HG03442 (cell line): ENCODE measurements around the gene DCUN1D3.

ENCODE experiments used
- ATAC-seq: cut with Tn5 transposase; IDR thresholded peaks from one replicate; pipeline ENCODE4 v1.9.1; 2021; ENCODE audit warnings: mild to moderate bottlenecking, moderate library complexity; ENCODE audit not compliant: unreplicated experiment

Gene DCUN1D3

GRCh38 chr16:20920091-20920490, 19.9 kb upstream of the DCUN1D3 start:
- no peak for ATAC-seq

GRCh38 chr16:20918486-20919239, 18.5 kb upstream of the DCUN1D3 start:
- no peak for ATAC-seq

- ATAC-seq = no peak
Observed at GRCh38 chr16:20916942-20917341, 16.8 kb upstream of the DCUN1D3 start.

- ATAC-seq = no peak
Observed at GRCh38 chr16:20916289-20916688, 16.1 kb upstream of the DCUN1D3 start.

- no peak for ATAC-seq
Observed at GRCh38 chr16:20911361-20911760, 11.2 kb upstream of the DCUN1D3 start.

GRCh38 chr16:20910781-20911321, 10.7 kb upstream of the DCUN1D3 start:
- no peak for ATAC-seq

- ATAC-seq = no peak
Observed at GRCh38 chr16:20906341-20907255, 6.4 kb upstream of the DCUN1D3 start.

GRCh38 chr16:20905576-20905975, 5.4 kb upstream of the DCUN1D3 start:
- ATAC-seq = no peak

GRCh38 chr16:20904507-20905081, 4.4 kb upstream of the DCUN1D3 start:
- no peak for ATAC-seq

- no peak for ATAC-seq
Observed at GRCh38 chr16:20903899-20904506, 3.8 kb upstream of the DCUN1D3 start.

GRCh38 chr16:20903116-20903898, 3.1 kb upstream of the DCUN1D3 start:
- ATAC-seq = no peak

- no peak for ATAC-seq
Observed at GRCh38 chr16:20902426-20902825, 2.3 kb upstream of the DCUN1D3 start.

- no peak for ATAC-seq
Observed at GRCh38 chr16:20901436-20902112, 1.4 kb upstream of the DCUN1D3 start.

GRCh38 chr16:20901068-20901435, 894 bp upstream of the DCUN1D3 start:
- no peak for ATAC-seq

GRCh38 chr16:20899477-20900298, 470 bp downstream of the DCUN1D3 start:
- no peak for ATAC-seq

- ATAC-seq = no peak
Observed at GRCh38 chr16:20899071-20899470, 1.1 kb downstream of the DCUN1D3 start.

GRCh38 chr16:20897922-20898321, 2.2 kb downstream of the DCUN1D3 start:
- no peak for ATAC-seq

GRCh38 chr16:20897253-20897897, 2.8 kb downstream of the DCUN1D3 start:
- no peak for ATAC-seq
